Dendritic cell treated with granulocyte-macrophage colony-stimulating factor and Interleukin-4, amounts not matched to agents 40 ng/mL and 50 ng/mL, for 4 days (primary cell): Measurements from ENCODE around the gene TPRG1L.
A peak's percentile ranks its signal among the peaks of the same experiment; 100 is the strongest.

ENCODE experiments used
- H3K27ac Mint-ChIP-seq: one replicate; pipeline ENCODE4 v1.8.0; 2022; ENCODE audit warnings: mild to moderate bottlenecking, mixed read lengths
- H3K27me3 Mint-ChIP-seq: one replicate; pipeline ENCODE4 v1.8.0; 2022; ENCODE audit warnings: mild to moderate bottlenecking, mixed read lengths
- H3K36me3 Mint-ChIP-seq: one replicate; pipeline ENCODE4 v1.8.0; 2022; ENCODE audit warnings: low read depth, mixed read lengths
- H3K4me1 Mint-ChIP-seq: one replicate; pipeline ENCODE4 v1.8.0; 2022; ENCODE audit warnings: low read depth, mixed read lengths
- H3K4me3 Mint-ChIP-seq: one replicate; pipeline ENCODE4 v1.8.0; 2022; ENCODE audit warnings: mild to moderate bottlenecking, moderate library complexity, mixed read lengths
- H3K9me3 Mint-ChIP-seq: one replicate; pipeline ENCODE4 v1.8.0; 2022; ENCODE audit warnings: mixed read lengths
- intact Hi-C: fragments of 100-400 bp; cut with micrococcal nuclease; formaldehyde crosslinking; loops from one replicate; pipeline ENCODE4 v1.15.0; 2022

The TPRG1L gene

GRCh38 chr1:3645666-3646355, 21.0 kb downstream of the TPRG1L start:
- H3K4me3 Mint-ChIP-seq: no peak overlapping the region
- H3K9me3 Mint-ChIP-seq: no peaks in the 10 kb centered on the region
- peaks cover 63% of the 10 kb centered on the region for H3K36me3 Mint-ChIP-seq
- H3K27me3 Mint-ChIP-seq: peaks cover 6% of the 10 kb centered on the region
- H3K4me1 Mint-ChIP-seq: peaks cover 25% of the 10 kb centered on the region
- H3K27ac Mint-ChIP-seq: no peak overlapping the region
- intact Hi-C loops: no loop called here

GRCh38 chr1:3646596-3646995, 21.8 kb downstream of the TPRG1L start:
- H3K9me3 Mint-ChIP-seq: no peaks in the 10 kb centered on the region
- H3K4me3 Mint-ChIP-seq: no peak overlapping the region
- intact Hi-C loops: no loop called here
- peaks cover 56% of the 10 kb centered on the region for H3K36me3 Mint-ChIP-seq
- H3K4me1 Mint-ChIP-seq: peaks cover 33% of the 10 kb centered on the region
- H3K27me3 Mint-ChIP-seq: peaks cover 14% of the 10 kb centered on the region
- H3K27ac Mint-ChIP-seq: no peak overlapping the region

- peak within 1 kb of the TSS; percentile 76 for H3K27ac Mint-ChIP-seq
- H3K4me3 Mint-ChIP-seq: peak within 1 kb of the TSS; percentile 81
- H3K36me3 Mint-ChIP-seq: peaks cover 33% of the 10 kb centered on the region
- H3K9me3 Mint-ChIP-seq: no peaks in the 10 kb centered on the region
- intact Hi-C loops: loop anchor here (1.0 kb wide), 1 partner anchor 25 kb away; no protein-coding TSS in a partner anchor
- H3K4me1 Mint-ChIP-seq: peaks cover 35% of the 10 kb centered on the region
- H3K27me3 Mint-ChIP-seq: peaks cover 39% of the 10 kb centered on the region
Observed at GRCh38 chr1:3649342-3650247, 24.8 kb downstream of the TPRG1L start, which contains the start of gene WRAP73. Gene WRAP73, minus strand, starts transcription at chr1:3650103. Its CDS starts 104 bp downstream, at chr1:3649999.

DNA sequence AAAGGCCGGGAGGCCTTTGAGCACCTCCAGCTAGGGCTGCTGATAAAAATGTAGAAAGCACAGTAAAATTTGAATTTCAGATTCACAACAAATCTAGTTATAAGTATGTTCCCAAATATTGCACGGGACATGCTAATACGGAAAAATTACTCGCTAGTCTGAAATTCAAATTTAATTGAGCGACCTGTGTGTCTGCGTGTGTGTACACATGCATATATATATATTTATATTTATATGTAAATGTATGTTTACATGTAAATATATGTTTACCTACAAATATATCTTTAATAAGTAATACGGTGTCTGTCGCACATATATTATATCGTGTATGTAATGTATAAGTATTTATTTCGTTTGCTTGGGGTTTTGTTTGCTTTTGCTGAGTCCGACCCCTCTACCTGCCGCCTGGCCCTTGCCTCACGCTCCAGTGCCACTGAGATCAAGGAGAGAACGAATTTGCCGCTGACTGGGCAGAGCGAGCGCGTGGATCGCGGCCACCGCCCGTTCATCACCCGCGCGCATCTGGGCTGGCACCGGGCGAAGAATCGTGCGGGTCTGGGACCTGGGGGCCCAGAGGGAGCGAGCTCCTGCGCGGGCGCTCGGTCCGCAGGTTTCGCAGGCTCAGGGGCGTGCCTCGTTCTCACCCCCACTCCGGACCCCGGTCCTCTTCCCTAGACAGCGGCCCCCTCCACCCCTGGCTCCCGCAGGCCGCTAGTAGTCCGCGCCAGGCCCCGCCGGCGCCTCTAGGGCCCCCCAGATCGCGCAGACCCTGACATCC, 25.6 kb downstream of the TPRG1L start:
- H3K4me1 Mint-ChIP-seq: peaks cover 35% of the 10 kb centered on the region
- peak overlapping the region; percentile 76 for H3K27ac Mint-ChIP-seq
- no peaks in the 10 kb centered on the region for H3K9me3 Mint-ChIP-seq
- H3K36me3 Mint-ChIP-seq: peaks cover 25% of the 10 kb centered on the region
- peaks cover 48% of the 10 kb centered on the region for H3K27me3 Mint-ChIP-seq
- intact Hi-C loops: loop anchor here (1.0 kb wide), 1 partner anchor 26 kb away; no protein-coding TSS in a partner anchor
- H3K4me3 Mint-ChIP-seq: peak overlapping the region; percentile 81

DNA sequence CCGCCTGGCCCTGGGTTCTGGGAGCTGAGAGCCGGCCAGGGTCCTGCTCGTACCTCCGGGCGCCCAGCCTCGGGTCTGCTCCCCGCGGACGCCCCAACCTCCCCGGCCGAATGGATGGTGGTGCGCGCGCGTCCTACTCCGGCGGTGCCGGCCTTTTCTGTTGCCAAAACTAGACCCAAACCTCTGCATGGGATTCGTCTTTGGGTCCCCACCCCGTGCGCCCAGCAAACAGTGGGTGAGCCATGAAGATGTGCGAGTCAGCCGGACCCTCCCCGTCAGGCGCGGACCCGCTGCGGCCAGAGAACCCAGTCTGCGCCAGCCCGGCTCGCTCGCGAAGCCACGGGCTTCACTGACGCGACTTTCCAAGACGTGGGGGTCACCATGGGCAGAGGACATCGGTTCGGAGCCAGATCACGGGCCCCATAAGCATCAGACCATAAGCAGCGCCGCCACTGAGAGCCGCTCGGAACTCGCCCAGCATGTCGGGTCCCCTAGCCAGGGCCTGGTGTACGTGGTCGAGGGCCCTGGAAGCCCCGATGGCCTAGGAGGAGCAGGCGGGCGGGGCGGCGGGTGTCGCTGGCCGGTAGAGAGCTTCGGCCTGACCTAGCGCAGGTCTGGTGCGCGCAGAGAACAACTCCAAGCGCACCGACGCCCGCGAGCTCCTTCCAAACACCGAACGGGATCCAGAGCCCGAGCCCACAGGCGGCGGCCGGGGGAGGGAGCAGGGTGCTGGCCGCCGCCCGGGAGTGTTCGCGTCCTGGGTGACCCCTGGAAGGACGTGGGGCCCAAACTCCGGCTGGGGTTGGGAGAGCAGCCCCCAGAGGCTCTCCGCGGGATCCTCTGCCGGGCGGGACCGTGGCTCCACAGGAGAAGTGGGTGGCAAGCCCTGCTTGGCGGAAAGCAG, 26.5 kb downstream of the TPRG1L start:
- peaks cover 16% of the 10 kb centered on the region for H3K36me3 Mint-ChIP-seq
- H3K4me1 Mint-ChIP-seq: peaks cover 35% of the 10 kb centered on the region
- intact Hi-C loops: no loop called here
- H3K9me3 Mint-ChIP-seq: no peaks in the 10 kb centered on the region
- H3K27me3 Mint-ChIP-seq: peaks cover 56% of the 10 kb centered on the region
- H3K4me3 Mint-ChIP-seq: peak overlapping the region; percentile 26
- H3K27ac Mint-ChIP-seq: no peak overlapping the region

DNA sequence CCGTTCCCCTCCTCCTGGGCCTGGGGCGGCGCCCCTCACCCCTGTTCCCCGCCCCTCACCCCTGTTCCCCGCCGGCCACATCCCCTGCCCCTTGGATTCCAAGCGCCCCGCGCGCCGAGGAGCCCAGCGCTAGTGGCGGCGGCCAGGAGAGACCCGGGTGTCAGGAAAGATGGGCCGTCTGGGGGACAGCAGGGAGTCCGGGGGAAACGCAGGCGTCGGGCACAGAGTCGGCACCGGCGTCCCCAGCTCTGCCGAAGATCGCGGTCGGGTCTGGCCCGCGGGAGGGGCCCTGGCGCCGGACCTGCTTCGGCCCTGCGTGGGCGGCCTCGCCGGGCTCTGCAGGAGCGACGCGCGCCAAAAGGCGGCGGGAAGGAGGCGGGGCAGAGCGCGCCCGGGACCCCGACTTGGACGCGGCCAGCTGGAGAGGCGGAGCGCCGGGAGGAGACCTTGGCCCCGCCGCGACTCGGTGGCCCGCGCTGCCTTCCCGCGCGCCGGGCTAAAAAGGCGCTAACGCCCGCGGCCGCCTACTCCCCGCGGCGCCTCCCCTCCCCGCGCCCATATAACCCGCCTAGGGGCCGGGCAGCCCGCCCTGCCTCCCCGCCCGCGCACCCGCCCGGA, 27.2 kb downstream of the TPRG1L start, which contains the start of gene TP73:
TP73 (plus strand) TSS at position 587 of the 618 bp plus-strand sequence. CDS start 29,850 bp downstream, outside the sequence.
- Mint-ChIP-seq H3K4me3 (peak within 1 kb of the TSS; percentile 32), H3K4me1 (peaks cover 35% of the 10 kb centered on the region), H3K9me3 (no peaks in the 10 kb centered on the region), H3K27me3 (peaks cover 60% of the 10 kb centered on the region), H3K36me3 (peaks cover 9% of the 10 kb centered on the region), H3K27ac (no peak within 1 kb of the TSS)
- intact Hi-C loops: no loop called here

DNA sequence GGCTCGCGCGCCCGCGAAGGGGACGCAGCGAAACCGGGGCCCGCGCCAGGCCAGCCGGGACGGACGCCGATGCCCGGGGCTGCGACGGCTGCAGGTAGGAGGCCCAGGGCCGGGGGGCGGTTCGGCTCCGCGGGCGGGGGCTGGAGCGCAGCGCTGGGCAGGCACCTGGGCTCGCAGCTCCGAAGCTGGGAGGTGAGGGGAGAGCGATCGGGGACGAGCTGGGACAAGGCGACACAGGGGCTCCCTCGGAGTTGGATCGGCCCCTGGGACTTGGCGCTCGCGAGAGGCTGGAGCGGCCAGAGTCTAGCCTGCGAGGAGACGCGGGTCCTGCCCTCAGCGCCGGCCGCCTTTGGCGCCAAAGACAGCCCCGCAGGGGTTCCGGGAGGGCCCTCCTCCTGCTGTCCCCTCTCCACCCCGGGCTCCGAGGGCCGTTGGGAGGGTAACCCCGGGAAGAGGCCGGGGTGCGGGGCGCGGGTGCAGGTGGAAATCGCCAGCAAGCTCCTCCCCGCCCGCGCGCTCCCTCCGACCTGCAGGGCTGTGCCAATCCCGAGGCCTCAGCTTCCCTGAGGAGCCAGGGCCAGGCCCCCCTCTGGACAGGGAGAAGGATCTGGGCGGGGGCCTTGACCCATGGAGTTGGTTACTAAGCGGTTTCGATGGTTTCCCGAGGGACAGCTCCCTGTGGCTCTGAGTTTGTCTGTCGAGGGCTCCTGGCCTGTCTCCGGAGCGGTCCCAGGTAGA, 27.9 kb downstream of the TPRG1L start:
- H3K27me3 Mint-ChIP-seq: peaks cover 66% of the 10 kb centered on the region
- no peaks in the 10 kb centered on the region for H3K9me3 Mint-ChIP-seq
- no peak overlapping the region for H3K27ac Mint-ChIP-seq
- H3K36me3 Mint-ChIP-seq: peaks cover 2% of the 10 kb centered on the region
- peak overlapping the region; percentile 32 for H3K4me3 Mint-ChIP-seq
- peaks cover 35% of the 10 kb centered on the region for H3K4me1 Mint-ChIP-seq
- intact Hi-C loops: no loop called here

DNA sequence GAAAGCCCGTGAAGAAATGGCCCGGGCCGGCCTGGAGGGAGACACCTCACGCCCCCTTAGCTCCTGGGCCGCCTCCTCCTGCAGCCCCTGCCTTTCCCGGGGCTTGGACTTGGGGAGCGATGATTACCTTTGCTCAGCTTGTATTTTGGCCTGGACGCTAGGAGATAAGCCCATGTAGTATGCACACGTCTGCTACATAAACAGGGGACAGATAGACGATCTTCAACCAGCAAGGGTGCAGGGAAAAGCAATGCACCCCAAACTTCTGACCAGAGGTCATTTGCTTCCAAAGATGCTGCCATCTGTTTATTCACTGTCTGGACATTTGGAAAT, 28.4 kb downstream of the TPRG1L start:
- Mint-ChIP-seq H3K4me3 (no peak overlapping the region), H3K27me3 (peaks cover 72% of the 10 kb centered on the region), H3K36me3 (no peaks in the 10 kb centered on the region), H3K9me3 (no peaks in the 10 kb centered on the region), H3K27ac (no peak overlapping the region), H3K4me1 (peaks cover 30% of the 10 kb centered on the region)
- intact Hi-C loops: no loop called here

DNA sequence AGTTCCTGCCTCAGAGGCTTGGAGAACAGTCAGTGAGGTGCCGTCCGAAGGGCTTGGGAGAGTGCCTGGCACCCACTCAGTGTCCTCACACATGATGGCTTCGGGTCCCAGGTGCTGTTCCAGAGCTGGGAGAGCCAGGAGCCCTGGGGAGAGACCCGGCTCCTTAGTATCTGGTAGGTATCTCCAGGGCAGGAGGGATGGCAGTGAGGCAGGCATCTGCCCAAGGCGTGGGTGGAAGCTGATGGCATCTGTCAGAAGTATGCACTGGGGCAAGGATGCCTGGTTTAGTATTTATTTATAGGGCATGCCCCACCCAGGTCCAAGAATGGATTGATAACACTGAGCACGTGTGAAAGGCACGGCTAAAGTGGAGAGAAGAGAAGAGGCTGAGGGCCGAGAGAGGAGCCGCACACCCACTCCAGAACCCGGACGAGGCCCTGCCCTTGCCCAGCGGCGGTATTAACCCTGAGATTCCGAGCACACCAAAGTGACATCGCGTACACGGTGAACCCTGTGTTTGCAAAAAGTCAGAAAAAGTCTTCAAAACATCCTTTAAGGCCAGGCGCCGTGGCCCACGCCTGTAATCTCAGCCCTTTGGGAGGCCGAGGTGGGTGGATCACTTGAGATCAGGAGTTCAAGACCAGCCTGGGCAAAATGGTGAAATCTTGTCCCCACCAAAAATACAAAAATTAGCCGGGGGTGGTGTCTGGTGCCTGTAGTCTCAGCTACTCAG, 29.9 kb downstream of the TPRG1L start:
- Mint-ChIP-seq H3K36me3 (no peaks in the 10 kb centered on the region), H3K9me3 (no peaks in the 10 kb centered on the region), H3K4me1 (peaks cover 19% of the 10 kb centered on the region), H3K27me3 (peaks cover 81% of the 10 kb centered on the region), H3K27ac (no peak overlapping the region), H3K4me3 (no peak overlapping the region)
- intact Hi-C loops: no loop called here

GRCh38 chr1:3656450-3657095, 31.8 kb downstream of the TPRG1L start:
- Mint-ChIP-seq H3K4me3 (no peak overlapping the region), H3K36me3 (no peaks in the 10 kb centered on the region), H3K27me3 (peaks cover 70% of the 10 kb centered on the region), H3K9me3 (no peaks in the 10 kb centered on the region), H3K4me1 (peaks cover 2% of the 10 kb centered on the region), H3K27ac (no peak overlapping the region)
- intact Hi-C loops: no loop called here

GRCh38 chr1:3657096-3657475, 32.3 kb downstream of the TPRG1L start:
- Mint-ChIP-seq H3K9me3 (no peaks in the 10 kb centered on the region), H3K36me3 (no peaks in the 10 kb centered on the region), H3K4me1 (no peaks in the 10 kb centered on the region), H3K27me3 (peaks cover 66% of the 10 kb centered on the region), H3K4me3 (no peak overlapping the region), H3K27ac (no peak overlapping the region)
- intact Hi-C loops: no loop called here
